Astrocyte of the spinal cord (primary cell): ENCODE data around the gene CABP1.

ENCODE experiments used
- DNase-seq: peaks from one replicate; pipeline ENCODE4 v3.0.0; 2011; ENCODE audit warnings: low read depth, low spot score
- H3K4me3 ChIP-seq: 2 replicates; pipeline ENCODE4 v1.5.1; 2011; ENCODE audit warnings: low read depth, mild to moderate bottlenecking, low read length, moderate library complexity
- in situ Hi-C: cut with HindIII; loops from 2 replicates; pipeline ENCODE4 v1.10.0; 2017; ENCODE audit warnings: low sequenced_read_pairs
- TF ChIP-seq, protein P1 (sequence below): IDR thresholded peaks from 2 replicates; pipeline ENCODE4 v1.5.1; 2012; ENCODE audit warnings: low read depth, mild to moderate bottlenecking, low read length, inconsistent platforms

Gene CABP1

GRCh38 chr12:120677765-120678473 lies 37.5 kb downstream of the CABP1 start:
- no peak overlapping the region for H3K4me3 ChIP-seq
- in situ Hi-C loops = no loop called here
- TF ChIP-seq, protein P1, sequence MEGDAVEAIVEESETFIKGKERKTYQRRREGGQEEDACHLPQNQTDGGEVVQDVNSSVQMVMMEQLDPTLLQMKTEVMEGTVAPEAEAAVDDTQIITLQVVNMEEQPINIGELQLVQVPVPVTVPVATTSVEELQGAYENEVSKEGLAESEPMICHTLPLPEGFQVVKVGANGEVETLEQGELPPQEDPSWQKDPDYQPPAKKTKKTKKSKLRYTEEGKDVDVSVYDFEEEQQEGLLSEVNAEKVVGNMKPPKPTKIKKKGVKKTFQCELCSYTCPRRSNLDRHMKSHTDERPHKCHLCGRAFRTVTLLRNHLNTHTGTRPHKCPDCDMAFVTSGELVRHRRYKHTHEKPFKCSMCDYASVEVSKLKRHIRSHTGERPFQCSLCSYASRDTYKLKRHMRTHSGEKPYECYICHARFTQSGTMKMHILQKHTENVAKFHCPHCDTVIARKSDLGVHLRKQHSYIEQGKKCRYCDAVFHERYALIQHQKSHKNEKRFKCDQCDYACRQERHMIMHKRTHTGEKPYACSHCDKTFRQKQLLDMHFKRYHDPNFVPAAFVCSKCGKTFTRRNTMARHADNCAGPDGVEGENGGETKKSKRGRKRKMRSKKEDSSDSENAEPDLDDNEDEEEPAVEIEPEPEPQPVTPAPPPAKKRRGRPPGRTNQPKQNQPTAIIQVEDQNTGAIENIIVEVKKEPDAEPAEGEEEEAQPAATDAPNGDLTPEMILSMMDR = no peak
- DNase-seq = peak; percentile 17

GRCh38 chr12:120678572-120678971 lies 38.1 kb downstream of the CABP1 start:
- no peak overlapping the region for H3K4me3 ChIP-seq
- in situ Hi-C loops = no loop called here
- TF ChIP-seq, protein P1 = no peak
- DNase-seq = no peak

DNA sequence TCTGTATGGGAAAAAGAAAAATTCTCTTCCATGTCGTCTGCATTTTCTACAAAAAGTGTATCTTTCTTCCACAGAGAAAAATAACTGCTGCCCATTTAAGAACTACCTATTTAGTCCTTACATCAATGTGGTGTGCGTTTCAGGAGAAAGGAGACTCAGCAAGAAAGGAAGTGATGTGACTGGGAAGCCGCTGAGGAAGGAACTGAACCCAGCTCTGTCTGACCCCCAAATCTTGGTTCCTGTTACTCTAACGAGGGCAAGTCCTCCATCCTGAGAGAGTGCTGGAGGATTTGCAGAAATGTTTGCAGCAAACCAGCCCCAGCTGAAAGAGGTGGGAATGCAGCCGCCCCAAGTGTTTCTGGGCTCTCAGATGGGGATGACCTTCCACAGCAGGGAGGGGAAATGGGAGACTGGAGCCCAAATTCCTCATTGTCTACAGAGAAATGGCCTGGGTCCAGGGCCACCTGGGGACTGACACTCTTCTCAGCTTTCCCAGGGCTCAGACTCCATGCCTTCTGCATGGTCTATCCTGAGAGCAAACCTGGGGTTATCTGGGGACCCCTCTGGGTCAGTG lies 39.8 kb downstream of the CABP1 start:
- no peak for DNase-seq
- TF ChIP-seq, protein P1 = no peak
- H3K4me3 ChIP-seq = no peak overlapping the region
- in situ Hi-C loops = no loop called here

- TF ChIP-seq, protein P1 = no peak
- H3K4me3 ChIP-seq = no peak overlapping the region
- DNase-seq = no peak
- in situ Hi-C loops = no loop called here
These were observed 44.1 kb downstream of the CABP1 start for GRCh38 chr12:120684523-120684932.

- H3K4me3 ChIP-seq = no peak overlapping the region
- in situ Hi-C loops = no loop called here
- TF ChIP-seq, protein P1 = no peak
- no peak for DNase-seq
These were observed 45.1 kb downstream of the CABP1 start for GRCh38 chr12:120685522-120685921.

DNA sequence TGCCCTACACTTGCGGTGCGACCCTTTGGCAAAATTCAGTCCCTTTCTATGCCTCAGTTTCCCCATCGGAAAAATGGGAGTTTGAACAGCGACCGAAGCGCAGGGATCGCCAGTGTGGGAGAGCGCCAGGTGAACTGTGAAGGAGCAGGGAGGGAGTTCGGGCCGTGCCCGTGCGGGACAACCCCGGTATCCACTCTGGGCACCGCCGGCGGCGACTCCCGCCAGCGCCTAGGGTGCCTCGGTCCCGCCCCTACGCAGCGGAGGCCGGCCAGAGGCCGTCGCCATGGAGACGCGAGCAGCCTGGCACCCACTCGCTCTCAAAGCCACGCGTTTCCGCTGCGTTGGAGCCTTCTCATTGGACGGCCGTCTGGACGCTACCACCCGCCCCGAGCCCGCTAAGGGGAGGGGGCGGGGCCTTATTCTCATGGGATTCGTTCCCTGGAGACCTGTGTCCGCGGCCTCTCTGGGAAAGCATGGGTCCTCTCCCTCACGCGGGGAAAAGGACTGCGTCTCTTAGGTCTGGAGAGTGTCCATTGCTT lies 45.8 kb downstream of the CABP1 start:
- H3K4me3 ChIP-seq = peak overlapping the region; percentile 70

More for the DNA sequence above, 45.8 kb downstream of the CABP1 start:
- DNase-seq = peak; percentile 97
- TF ChIP-seq, protein P1 = no peak
- in situ Hi-C loops = no loop called here
